Measurements from ENCODE around the gene MACROD2. TPM values are rescaled to one million over a fixed set of nuclear protein-coding genes. Genes with fewer than 3 reads are reported as not detected.

Gene MACROD2
- total RNA-seq, 4 donors from 2014 or later = 4.0 to 14.1 (median 10.4) TPM

GRCh38 chr20:14677455-14677854 lies 682.1 kb downstream of the MACROD2 start:
- no peak for TF ChIP-seq POLR2A (IDR thresholded peaks at IDR 0.05)
- TF ChIP-seq EP300 (IDR thresholded peaks at IDR 0.05) = no peak
- TF ChIP-seq CTCF (IDR thresholded peaks at IDR 0.05) = no peak
- H3K36me3 ChIP-seq = no peaks in the 10 kb centered on the region
- H3K27me3 ChIP-seq = no peaks in the 10 kb centered on the region
- H3K4me1 ChIP-seq = no peaks in the 10 kb centered on the region
- no peak overlapping the region for H3K4me3 ChIP-seq
- DNase-seq (ENCODE audit: low spot score in 2 of 2) = no peak
- 51 to 61% methylated on average over 2 of the region's 2 CpGs for WGBS, 2 donors
- H3K9me3 ChIP-seq = peaks cover 0 to 4% (median 0%) of the 10 kb centered on the region in 4 donors
- H3K27ac ChIP-seq = no peak overlapping the region

DNA sequence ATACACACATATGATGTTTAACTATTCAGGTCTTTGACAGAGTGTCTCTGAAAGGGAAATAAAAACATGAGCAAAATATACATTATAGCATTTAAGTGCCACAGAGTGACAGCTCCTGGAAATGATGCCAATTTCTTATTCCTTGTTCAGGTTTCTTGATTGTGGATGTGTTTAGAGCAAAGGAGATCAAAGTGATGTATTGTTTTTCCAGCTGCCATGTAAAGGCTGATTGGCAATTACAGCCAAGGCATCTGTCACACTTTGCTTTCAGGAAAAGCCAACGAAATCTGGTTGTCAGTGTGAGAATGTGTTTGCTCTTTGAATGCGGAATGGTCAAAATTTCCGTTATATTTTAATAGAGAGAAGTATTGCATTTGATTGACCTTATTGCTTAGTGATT lies 689.9 kb downstream of the MACROD2 start:
- H3K9me3 ChIP-seq = no peaks in the 10 kb centered on the region
- TF ChIP-seq EP300 (IDR thresholded peaks at IDR 0.05) (no peak), CTCF (IDR thresholded peaks at IDR 0.05) (no peak), POLR2A (IDR thresholded peaks at IDR 0.05) (no peak)
- H3K4me1 ChIP-seq = no peaks in the 10 kb centered on the region
- DNase-seq (ENCODE audit: low spot score in 2 of 2) = no peak
- H3K4me3 ChIP-seq = no peak overlapping the region
- no peak overlapping the region for H3K27ac ChIP-seq
- H3K27me3 ChIP-seq = no peaks in the 10 kb centered on the region
- 73 to 89% methylated on average over 3 of the region's 3 CpGs for WGBS, 2 donors
- H3K36me3 ChIP-seq = no peaks in the 10 kb centered on the region

DNA sequence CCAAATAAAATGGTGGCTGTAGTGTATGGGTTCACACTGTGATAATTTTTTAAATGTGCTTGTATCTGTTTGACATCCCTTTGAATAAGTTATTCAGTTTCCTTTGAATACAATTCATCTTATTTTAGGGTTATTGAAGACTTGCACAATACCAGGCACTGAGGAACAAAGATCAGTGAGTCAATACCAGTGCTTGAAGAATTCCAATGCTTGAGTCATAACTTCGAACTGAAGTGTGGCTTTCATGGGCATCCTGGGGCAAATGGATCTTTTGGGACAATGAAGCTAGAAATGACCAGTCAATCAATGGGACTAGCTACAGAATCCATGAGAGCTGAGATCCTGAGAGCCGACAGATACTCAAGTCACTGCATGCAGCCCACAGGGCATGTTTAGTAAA lies 692.0 kb downstream of the MACROD2 start:
- no peaks in the 10 kb centered on the region for H3K27me3 ChIP-seq
- H3K27ac ChIP-seq = peak overlapping the region in 1 of 4 donors; percentile 61
- no peaks in the 10 kb centered on the region for H3K4me1 ChIP-seq
- TF ChIP-seq CTCF (IDR thresholded peaks at IDR 0.05) = no peak
- TF ChIP-seq EP300 (IDR thresholded peaks at IDR 0.05) = no peak
- TF ChIP-seq POLR2A (IDR thresholded peaks at IDR 0.05) = no peak
- H3K9me3 ChIP-seq = no peaks in the 10 kb centered on the region
- WGBS, 2 donors = 54 to 60% methylated on average over 2 of the region's 2 CpGs
- no peaks in the 10 kb centered on the region for H3K36me3 ChIP-seq
- no peak overlapping the region for H3K4me3 ChIP-seq
- no peak for DNase-seq (ENCODE audit: low spot score in 2 of 2)

GRCh38 chr20:14688005-14688404 lies 692.7 kb downstream of the MACROD2 start:
- TF ChIP-seq CTCF (IDR thresholded peaks at IDR 0.05) (no peak), POLR2A (IDR thresholded peaks at IDR 0.05) (no peak), EP300 (IDR thresholded peaks at IDR 0.05) (no peak)
- DNase-seq (ENCODE audit: low spot score in 2 of 2) = no peak
- Histone ChIP-seq H3K27me3 (no peaks in the 10 kb centered on the region), H3K27ac (no peak overlapping the region), H3K36me3 (no peaks in the 10 kb centered on the region), H3K4me3 (no peak overlapping the region), H3K9me3 (no peaks in the 10 kb centered on the region), H3K4me1 (no peaks in the 10 kb centered on the region)
- 57 to 63% methylated on average over 2 of the region's 2 CpGs for WGBS, 2 donors

DNA sequence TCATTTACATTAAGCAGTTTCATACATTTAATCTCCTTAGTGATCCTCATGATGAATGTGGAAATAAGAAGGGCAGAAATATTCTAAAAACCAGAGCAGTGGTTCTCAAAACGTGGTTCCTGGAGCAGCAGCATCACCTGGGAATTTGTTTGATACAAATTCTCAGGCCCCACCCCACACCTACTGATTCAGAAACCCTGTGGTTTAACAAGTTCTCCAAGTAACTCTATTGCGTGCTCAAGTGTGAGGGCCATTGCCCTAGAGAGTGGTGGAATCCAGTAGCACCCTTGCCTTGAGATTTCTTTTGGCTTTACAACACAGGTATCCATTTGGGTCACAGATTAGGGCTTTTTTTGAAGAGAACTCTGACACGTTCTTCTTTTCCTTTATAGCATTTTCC lies 696.7 kb downstream of the MACROD2 start:
- no peak for DNase-seq (ENCODE audit: low spot score in 2 of 2)
- 84 to 94% methylated on average over 3 of the region's 3 CpGs for WGBS, 2 donors
- no peak overlapping the region for H3K4me3 ChIP-seq
- H3K27ac ChIP-seq = no peak overlapping the region
- no peaks in the 10 kb centered on the region for H3K27me3 ChIP-seq
- TF ChIP-seq EP300 (IDR thresholded peaks at IDR 0.05) (no peak), CTCF (IDR thresholded peaks at IDR 0.05) (no peak), POLR2A (IDR thresholded peaks at IDR 0.05) (no peak)
- no peaks in the 10 kb centered on the region for H3K4me1 ChIP-seq
- no peaks in the 10 kb centered on the region for H3K36me3 ChIP-seq
- no peaks in the 10 kb centered on the region for H3K9me3 ChIP-seq

Measured in tibial nerve (tissue), 4 donors.